MM.1S (cell line): ENCODE results near the gene SPOP.
"Not testable (repeated sequence)": the region's sequence is repeated elsewhere in the genome, so short reads cannot be mapped to it uniquely, and the experiment has no call there.

Source experiments
- DNase-seq: peaks from one replicate; pipeline ENCODE4 v3.0.0-alpha.2; 2015
- H2AFZ ChIP-seq: fragments of 300-600 bp; sonication (generic); 2 replicates; pipeline ENCODE4 v1.6.0; 2016; ENCODE audit warnings: antibody characterized with exemption, low read length
- H3F3A ChIP-seq: fragments of 300-600 bp; sonication (generic); 2 replicates; pipeline ENCODE4 v1.6.1; 2016; ENCODE audit warnings: mild to moderate bottlenecking, antibody characterized with exemption, low read length, moderate library complexity, mixed read lengths; ENCODE audit not compliant: insufficient read depth
- H3K27ac ChIP-seq: fragments of 300-600 bp; sonication (generic); 2 replicates; pipeline ENCODE4 v1.5.1; 2016; ENCODE audit warnings: mild to moderate bottlenecking, low read length
- H3K27me3 ChIP-seq: fragments of 300-600 bp; sonication (generic); replicated peaks from 2 replicates; pipeline ENCODE4 v1.6.0; 2016; ENCODE audit warnings: low read length; ENCODE audit not compliant: insufficient read depth
- H3K36me3 ChIP-seq: fragments of 300-600 bp; sonication (generic); replicated peaks from 2 replicates; pipeline ENCODE4 v1.6.1; 2016; ENCODE audit warnings: mild to moderate bottlenecking, low read length, mixed read lengths; ENCODE audit not compliant: insufficient read depth
- H3K4me1 ChIP-seq: fragments of 300-600 bp; sonication (generic); 2 replicates; pipeline ENCODE4 v1.6.1; 2016; ENCODE audit warnings: low read length, mixed read lengths
- H3K4me2 ChIP-seq: fragments of 300-600 bp; sonication (generic); 2 replicates; pipeline ENCODE4 v1.6.0; 2016; ENCODE audit warnings: low read depth, low read length
- H3K4me3 ChIP-seq: fragments of 300-600 bp; sonication (generic); 2 replicates; pipeline ENCODE4 v1.5.1; 2016; ENCODE audit warnings: low read length, mixed read lengths
- H3K79me2 ChIP-seq: fragments of 300-600 bp; sonication (generic); 2 replicates; pipeline ENCODE4 v1.6.1; 2016; ENCODE audit warnings: mixed run types, low read length, mixed read lengths
- H3K9ac ChIP-seq: fragments of 300-600 bp; sonication (generic); 2 replicates; pipeline ENCODE4 v1.6.1; 2016; ENCODE audit warnings: low read length, mixed read lengths
- H3K9me2 ChIP-seq: fragments of 300-600 bp; sonication (generic); replicated peaks from 2 replicates; pipeline ENCODE4 v1.6.1; 2016; ENCODE audit warnings: mild to moderate bottlenecking, low read length, mixed read lengths; ENCODE audit not compliant: insufficient read depth
- H3K9me3 ChIP-seq: fragments of 300-600 bp; sonication (generic); replicated peaks from 2 replicates; pipeline ENCODE4 v1.6.1; 2016; ENCODE audit warnings: mild to moderate bottlenecking, low read length, mixed read lengths; ENCODE audit not compliant: insufficient read depth
- H4K20me1 ChIP-seq: fragments of 300-600 bp; sonication (generic); 2 replicates; pipeline ENCODE4 v1.6.1; 2016; ENCODE audit warnings: mild to moderate bottlenecking, low read length, moderate library complexity, mixed read lengths; ENCODE audit not compliant: insufficient read depth
- CTCF ChIP-seq: fragments of 300-600 bp; sonication (generic); IDR thresholded peaks from 2 replicates; pipeline ENCODE4 v1.5.1; 2016; ENCODE audit warnings: antibody characterized with exemption, low read length, mixed read lengths
- EZH2 ChIP-seq: fragments of 300-600 bp; sonication (generic); optimal IDR thresholded peaks from 2 replicates; pipeline ENCODE3; 2017; ENCODE audit warnings: low read depth, mild to moderate bottlenecking, antibody characterized with exemption, low read length, mixed read lengths
- EZH2phosphoT487 ChIP-seq: fragments of 300-600 bp; sonication (generic); IDR thresholded peaks from 2 replicates; pipeline ENCODE4 v1.6.1; 2018; ENCODE audit warnings: antibody characterized with exemption, low read length

Gene SPOP

GRCh38 chr17:49571283-49571682, 106.6 kb downstream of the SPOP start:
- Histone ChIP-seq H3K27me3 (peaks cover 56% of the 10 kb centered on the region), H3K4me1 (peaks cover 16% of the 10 kb centered on the region), H3K4me3 (no peak overlapping the region), H3K36me3 (no peaks in the 10 kb centered on the region), H3F3A (peaks cover 19% of the 10 kb centered on the region), H3K9me2 (no peaks in the 10 kb centered on the region), H4K20me1 (no peaks in the 10 kb centered on the region), H3K9ac (no peak overlapping the region), H3K4me2 (peak overlapping the region; percentile 74; the same call in 1 of the 2 replicates), H2AFZ (no peak overlapping the region), H3K9me3 (no peaks in the 10 kb centered on the region), H3K79me2 (no peaks in the 10 kb centered on the region), H3K27ac (no peak overlapping the region)
- peak; percentile 36 for DNase-seq
- no peak for TF ChIP-seq EZH2
- TF ChIP-seq EZH2phosphoT487 = no peak
- TF ChIP-seq CTCF = no peak

DNA sequence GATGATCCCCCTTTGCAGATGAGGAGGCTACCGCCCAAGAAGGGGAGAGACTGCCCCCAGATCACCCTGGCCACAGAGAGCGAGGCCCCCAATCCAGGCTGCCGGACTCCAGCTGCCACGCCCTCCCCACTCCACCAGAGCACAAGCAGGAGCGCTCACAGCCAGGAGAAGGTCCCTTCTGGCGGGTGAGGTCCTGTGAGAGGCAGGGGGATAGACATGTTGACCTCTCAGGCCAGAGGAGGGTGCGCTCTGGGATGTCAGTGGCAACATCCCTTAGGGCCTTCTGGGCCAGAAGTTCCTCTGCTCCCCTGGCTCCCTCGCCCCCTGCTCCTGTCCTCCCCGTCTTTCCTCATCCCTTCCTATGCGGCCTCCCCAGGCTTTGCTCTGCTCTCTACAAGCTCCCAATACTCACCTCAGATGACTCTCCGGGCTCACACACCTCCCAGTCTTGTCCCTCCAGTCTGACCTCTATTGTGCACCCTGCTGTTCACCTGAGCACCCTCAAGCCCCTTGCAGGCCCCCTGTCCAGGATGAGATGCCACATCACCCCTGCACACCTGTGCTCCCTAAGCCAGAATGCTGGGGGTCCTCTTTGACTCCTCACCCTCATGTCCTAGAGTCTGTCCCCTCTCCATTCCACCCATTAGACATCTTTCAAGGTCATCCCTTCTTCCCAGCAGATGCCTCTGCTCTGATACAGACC, 107.2 kb downstream of the SPOP start:
- no peak overlapping the region for H3K27ac ChIP-seq
- no peak for DNase-seq
- no peaks in the 10 kb centered on the region for H3K36me3 ChIP-seq
- no peak for TF ChIP-seq CTCF
- no peak for TF ChIP-seq EZH2
- TF ChIP-seq EZH2phosphoT487 = no peak
- peaks cover 16% of the 10 kb centered on the region for H3K4me1 ChIP-seq
- no peaks in the 10 kb centered on the region for H3K9me2 ChIP-seq
- peak overlapping the region; percentile 74 for H3K4me2 ChIP-seq
- no peaks in the 10 kb centered on the region for H3K79me2 ChIP-seq
- H4K20me1 ChIP-seq = no peaks in the 10 kb centered on the region
- H3K9ac ChIP-seq = 0 out of 2 replicates have a peak overlapping the region, but pooled peaks have one; percentile 16
- H2AFZ ChIP-seq = peak overlapping the region; percentile 66
- peaks cover 58% of the 10 kb centered on the region for H3K27me3 ChIP-seq
- peaks cover 19% of the 10 kb centered on the region for H3F3A ChIP-seq
- H3K9me3 ChIP-seq = no peaks in the 10 kb centered on the region
- H3K4me3 ChIP-seq = 0 out of 2 replicates have a peak overlapping the region, but pooled peaks have one; percentile 74

GRCh38 chr17:49568695-49569047, 109.2 kb downstream of the SPOP start:
- not testable (repeated sequence) for H3K27ac ChIP-seq, DNase-seq, H3K9me2 ChIP-seq, H2AFZ ChIP-seq, H3K36me3 ChIP-seq, H4K20me1 ChIP-seq, H3K79me2 ChIP-seq, H3K9ac ChIP-seq, H3K9me3 ChIP-seq
- Histone ChIP-seq H3F3A (peaks cover 19% of the 10 kb centered on the region), H3K4me3 (peak overlapping the region; percentile 63; the same call in 1 of the 2 replicates), H3K4me2 (peak overlapping the region; percentile 95; the same call in 1 of the 2 replicates), H3K4me1 (peaks cover 16% of the 10 kb centered on the region), H3K27me3 (peaks cover 52% of the 10 kb centered on the region)
